Activated naive CD4-positive, alpha-beta T cell treated with anti-CD3 and anti-CD28 coated beads, Interleukin-2, amount 10 ng/mL, durations not matched to agents 5 hours and 36 hours (primary cell): ENCODE measurements around the gene KRTAP5-7. TPM values are rescaled to one million over a fixed set of nuclear protein-coding genes. Genes with fewer than 3 reads are reported as not detected.

ENCODE experiments used
- total RNA-seq, 2 experiments: library from RNA; stranded (reverse); gene quantifications; one replicate each; pipeline ENCODE4 v1.2.3, GENCODE V29; 2021

KRTAP5-7 gene, protein sequence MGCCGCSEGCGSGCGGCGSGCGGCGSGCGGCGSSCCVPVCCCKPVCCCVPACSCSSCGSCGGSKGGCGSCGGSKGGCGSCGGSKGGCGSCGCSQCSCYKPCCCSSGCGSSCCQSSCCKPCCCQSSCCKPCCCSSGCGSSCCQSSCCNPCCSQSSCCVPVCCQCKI
- total RNA-seq: under 1 TPM; 0.17 to 0.23 TPM

DNA sequence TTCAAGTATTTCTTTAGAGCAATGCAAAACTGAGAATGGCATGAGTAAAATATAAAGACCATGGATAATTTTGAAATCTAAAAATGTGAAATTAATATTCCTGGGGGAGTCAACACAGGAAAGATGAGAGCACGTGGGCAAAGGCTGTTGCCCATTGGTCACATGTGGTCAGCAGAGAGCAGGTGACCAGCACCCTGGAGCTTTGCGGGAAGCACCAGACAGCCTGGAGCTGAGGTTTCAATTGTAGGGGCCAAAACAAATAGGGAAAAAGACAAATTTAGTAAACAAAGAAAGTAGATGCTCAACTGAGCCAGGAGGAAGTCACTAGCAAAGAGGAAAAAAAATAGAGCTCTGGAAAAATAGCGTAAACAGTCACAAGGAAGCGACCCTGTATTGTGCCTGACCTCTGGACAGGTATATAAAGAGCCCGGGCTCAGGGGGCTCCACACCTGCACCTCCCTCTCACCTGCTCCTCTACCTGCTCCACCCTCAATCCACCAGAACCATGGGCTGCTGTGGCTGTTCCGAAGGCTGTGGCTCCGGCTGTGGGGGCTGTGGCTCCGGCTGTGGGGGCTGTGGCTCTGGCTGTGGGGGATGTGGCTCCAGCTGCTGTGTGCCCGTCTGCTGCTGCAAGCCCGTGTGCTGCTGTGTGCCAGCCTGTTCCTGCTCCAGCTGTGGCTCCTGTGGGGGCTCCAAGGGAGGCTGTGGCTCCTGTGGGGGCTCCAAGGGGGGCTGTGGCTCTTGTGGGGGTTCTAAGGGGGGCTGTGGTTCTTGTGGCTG is at the start of gene KRTAP5-7:
Gene KRTAP5-7 (plus strand): TSS at position 472 of the 780 bp plus-strand sequence. CDS start 34 bp downstream, at position 506.

DNA sequence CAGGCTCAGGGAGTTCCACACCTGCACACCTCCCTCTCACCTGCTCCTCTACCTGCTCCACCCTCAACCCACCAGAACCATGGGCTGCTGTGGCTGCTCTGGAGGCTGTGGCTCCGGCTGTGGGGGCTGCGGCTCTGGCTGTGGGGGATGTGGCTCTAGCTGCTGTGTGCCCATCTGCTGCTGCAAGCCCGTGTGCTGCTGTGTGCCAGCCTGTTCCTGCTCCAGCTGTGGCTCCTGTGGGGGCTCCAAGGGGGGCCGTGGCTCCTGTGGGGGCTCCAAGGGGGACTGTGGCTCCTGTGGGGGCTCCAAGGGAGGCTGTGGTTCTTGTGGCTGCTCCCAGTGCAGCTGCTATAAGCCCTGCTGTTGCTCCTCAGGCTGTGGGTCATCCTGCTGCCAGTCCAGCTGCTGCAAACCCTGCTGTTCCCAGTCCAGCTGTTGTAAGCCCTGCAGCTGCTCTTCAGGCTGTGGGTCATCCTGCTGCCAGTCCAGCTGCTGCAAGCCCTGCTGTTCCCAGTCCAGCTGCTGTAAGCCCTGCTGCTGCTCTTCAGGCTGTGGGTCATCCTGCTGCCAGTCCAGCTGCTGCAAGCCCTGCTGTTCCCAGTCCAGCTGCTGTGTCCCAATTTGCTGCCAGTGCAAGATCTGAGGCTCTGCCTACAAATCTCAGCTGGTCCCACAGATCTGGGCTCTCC is 11.1 kb downstream of the KRTAP5-7 start, which contains the start of gene KRTAP5-8:
Gene KRTAP5-8 (plus strand): TSS at position 49 of the 689 bp plus-strand sequence. CDS start 31 bp downstream, at position 80.

DNA sequence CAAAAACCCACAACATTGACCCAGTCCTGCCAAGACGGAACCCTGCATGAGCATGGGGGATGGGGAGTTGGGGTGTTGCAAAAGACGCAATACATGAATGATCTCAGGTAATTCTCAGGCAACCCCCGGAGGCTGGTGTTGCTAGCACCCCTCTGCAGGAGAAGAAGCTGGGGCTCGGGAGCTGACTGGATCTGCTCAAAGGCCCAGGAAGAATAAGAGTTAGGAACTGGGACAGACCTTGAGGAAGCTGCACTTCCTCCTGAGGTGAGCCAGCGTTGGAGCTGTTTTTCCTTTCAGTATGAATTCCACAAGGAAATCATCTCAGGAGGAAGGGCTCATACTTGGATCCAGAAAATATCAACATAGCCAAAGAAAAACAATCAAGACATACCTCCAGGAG is 21.1 kb downstream of the KRTAP5-7 start, which contains the start of gene KRTAP5-9:
Gene KRTAP5-9 (plus strand): TSS at position 301 of the 400 bp plus-strand sequence. CDS start 238 bp downstream, outside the sequence.

DNA sequence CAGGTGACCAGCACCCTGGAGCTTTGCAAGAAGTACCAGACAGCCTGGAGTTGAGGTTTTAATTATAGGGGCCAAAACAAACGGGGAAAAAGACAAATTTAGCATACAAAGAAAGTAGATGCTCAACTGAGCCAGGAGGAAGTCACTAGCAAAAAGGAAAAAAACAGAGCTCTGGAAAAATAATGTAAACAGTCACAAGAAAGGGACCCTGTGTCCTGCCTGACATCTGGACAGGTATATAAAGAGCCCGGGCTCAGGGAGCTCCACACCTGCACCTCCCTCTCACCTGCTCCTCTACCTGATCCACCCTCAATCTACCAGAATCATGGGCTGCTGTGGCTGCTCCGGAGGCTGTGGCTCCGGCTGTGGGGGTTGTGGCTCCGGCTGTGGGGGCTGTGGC is 38.2 kb downstream of the KRTAP5-7 start, which contains the start of gene KRTAP5-10:
Gene KRTAP5-10 (plus strand): TSS at position 301 of the 400 bp plus-strand sequence. CDS start 25 bp downstream, at position 326.

Other genes starting within 250 kb of the KRTAP5-7 start
- 10 to 100 TPM; 65.1 to 68.4 TPM for gene DHCR7, start 78.9 kb upstream of the KRTAP5-7 start, total RNA-seq
- gene NADSYN1, start 74.1 kb upstream of the KRTAP5-7 start, total RNA-seq: 100 to 1,000 TPM; 161 to 164 TPM
- gene KRTAP5-8, start 10.8 kb downstream of the KRTAP5-7 start, total RNA-seq: under 1 TPM; 0.19 to 0.23 TPM
- gene KRTAP5-9, start 21.2 kb downstream of the KRTAP5-7 start, total RNA-seq: not detected
- under 1 TPM in 1 of 2 experiments, not detected in 1; 0.26 TPM for gene KRTAP5-10, start 38.3 kb downstream of the KRTAP5-7 start, total RNA-seq
- not detected for gene KRTAP5-11, start 55.6 kb downstream of the KRTAP5-7 start, total RNA-seq